Jurkat, Clone E6-1 (cell line): ENCODE data around the gene DPEP3. TPM values are rescaled to one million over a fixed set of nuclear protein-coding genes. Genes with fewer than 3 reads are reported as not detected.
"Not testable (repeated sequence)": the region's sequence is repeated elsewhere in the genome, so short reads cannot be mapped to it uniquely, and the experiment has no call there.

Source experiments
- DNase-seq: peaks from one replicate; pipeline ENCODE4 v3.0.0-alpha.2; 2011; ENCODE audit warnings: low read depth, low spot score
- H3K4me3 ChIP-seq: 2 replicates; pipeline ENCODE4 v1.5.1; 2011; ENCODE audit warnings: mild to moderate bottlenecking, low read length, control low read depth, moderate library complexity
- polyA plus RNA-seq: library from polyadenylated mRNA; unstranded; fragments of >200 nt; gene quantifications from one replicate; pipeline ENCODE4 v1.2.1, GENCODE V29; 2012; ENCODE audit warnings: missing spikeins; ENCODE audit not compliant: insufficient read length, insufficient read depth

Gene DPEP3
- polyA plus RNA-seq = not detected

GRCh38 chr16:67979955-67980678 lies at the start of gene DPEP3:
TSS of gene DPEP3 (minus strand) at chr16:67980499. CDS start at chr16:67980380, 119 bp downstream.
- DNase-seq = no peak
- H3K4me3 ChIP-seq = no peak within 1 kb of the TSS

- H3K4me3 ChIP-seq = no peak overlapping the region
- no peak for DNase-seq
Observed at GRCh38 chr16:68028996-68029395, 48.7 kb upstream of the DPEP3 start.

GRCh38 chr16:68022728-68023537 lies 42.6 kb upstream of the DPEP3 start, which contains the start of the genes DDX28 and DUS2:
TSS of gene DDX28 (minus strand) at chr16:68023232. CDS start at chr16:68023202, 30 bp downstream.
TSS of gene DUS2 (plus strand) at chr16:68023284. CDS start at chr16:68038024, 14,740 bp downstream.
- H3K4me3 ChIP-seq = peak within 1 kb of the TSS; percentile 99
- peak; percentile 93 for DNase-seq

GRCh38 chr16:68022278-68022727 lies 42.0 kb upstream of the DPEP3 start:
- peak overlapping the region; percentile 99 for H3K4me3 ChIP-seq
- no peak for DNase-seq

GRCh38 chr16:68021490-68021889 lies 41.2 kb upstream of the DPEP3 start:
- no peak for DNase-seq
- H3K4me3 ChIP-seq = peak overlapping the region; percentile 99

GRCh38 chr16:68019167-68019680 lies 38.9 kb upstream of the DPEP3 start:
- DNase-seq = no peak
- H3K4me3 ChIP-seq = no peak overlapping the region

GRCh38 chr16:68015681-68016080 lies 35.4 kb upstream of the DPEP3 start, which contains the start of gene DPEP2NB:
TSS of gene DPEP2NB (minus strand) at chr16:68015911. CDS start at chr16:68015770, 141 bp downstream.
- H3K4me3 ChIP-seq = no peak within 1 kb of the TSS

GRCh38 chr16:68013440-68013839 lies 33.1 kb upstream of the DPEP3 start:
- DNase-seq = peak; percentile 50
- H3K4me3 ChIP-seq = no peak overlapping the region

More at GRCh38 chr16:68015681-68016080, 35.4 kb upstream of the DPEP3 start, which contains the start of gene DPEP2NB:
- DNase-seq = no peak

GRCh38 chr16:68009872-68010271 lies 29.6 kb upstream of the DPEP3 start:
- not testable (repeated sequence) for H3K4me3 ChIP-seq, DNase-seq

GRCh38 chr16:68009157-68009735 lies 28.9 kb upstream of the DPEP3 start:
- H3K4me3 ChIP-seq = no peak overlapping the region
- no peak for DNase-seq

- no peak overlapping the region for H3K4me3 ChIP-seq
- DNase-seq = no peak
Observed at GRCh38 chr16:68005786-68006286, 25.5 kb upstream of the DPEP3 start.

- DNase-seq = no peak
- no peak overlapping the region for H3K4me3 ChIP-seq
Observed at GRCh38 chr16:68005211-68005610, 24.9 kb upstream of the DPEP3 start.

- DNase-seq = no peak
- no peak overlapping the region for H3K4me3 ChIP-seq
Observed at GRCh38 chr16:68003031-68003430, 22.7 kb upstream of the DPEP3 start.

- H3K4me3 ChIP-seq = no peak overlapping the region
- no peak for DNase-seq
Observed at GRCh38 chr16:68000450-68000849, 20.2 kb upstream of the DPEP3 start.

- no peak for DNase-seq
- peak overlapping the region; percentile 37; the same call in 1 of the 2 replicates for H3K4me3 ChIP-seq
Observed at GRCh38 chr16:67999985-68000384, 19.7 kb upstream of the DPEP3 start.

- DNase-seq = peak; percentile 79
- peak within 1 kb of the TSS; percentile 37 for H3K4me3 ChIP-seq
Observed at GRCh38 chr16:67998779-67999688, 18.7 kb upstream of the DPEP3 start, which contains the start of gene DPEP2. TSS of gene DPEP2 (minus strand) at chr16:67999484. CDS start at chr16:67993212, 6,272 bp downstream.

- DNase-seq, H3K4me3 ChIP-seq: not testable (repeated sequence)
Observed at GRCh38 chr16:67998231-67998778, 18.0 kb upstream of the DPEP3 start.

GRCh38 chr16:67996666-67997065 lies 16.4 kb upstream of the DPEP3 start:
- no peak for DNase-seq
- no peak overlapping the region for H3K4me3 ChIP-seq
